ENCODE results near the gene RBM10. TPM values are rescaled to one million over a fixed set of nuclear protein-coding genes. Genes with fewer than 3 reads are reported as not detected.

RBM10 gene
- total RNA-seq, 2 donors from 2014 or later = 71.6 to 82.4 TPM

- H3K27me3 Mint-ChIP-seq (ENCODE audit: low read depth) = peaks cover 5% of the 10 kb centered on the region
- DNase-seq (no peak), ATAC-seq (replicated peaks in 1 of 2) (no peak)
- H3K4me1 Mint-ChIP-seq (ENCODE audit: low read depth) = peaks cover 52% of the 10 kb centered on the region
- no peaks in the 10 kb centered on the region for H3K9me3 Mint-ChIP-seq
- H3K36me3 Mint-ChIP-seq (ENCODE audit: insufficient read depth in 2 of 2) = peaks cover 7 to 11% of the 10 kb centered on the region in 2 donors
- no peak overlapping the region for H3K27ac Mint-ChIP-seq
- no peak overlapping the region for H3K4me3 Mint-ChIP-seq
Measured at GRCh38 chrX:47189906-47190305, 44.9 kb downstream of the RBM10 start.

GRCh38 chrX:47190445-47191269 lies 45.6 kb downstream of the RBM10 start:
- Mint-ChIP-seq H3K9me3 (no peaks in the 10 kb centered on the region), H3K27me3 (ENCODE audit: low read depth) (peaks cover 5% of the 10 kb centered on the region), H3K27ac (peak overlapping the region; percentile 87), H3K4me3 (peak overlapping the region; percentile 97 to 98), H3K36me3 (ENCODE audit: insufficient read depth in 2 of 2) (peaks cover 7 to 9% of the 10 kb centered on the region in 2 donors), H3K4me1 (ENCODE audit: low read depth) (peaks cover 60% of the 10 kb centered on the region)
- ATAC-seq (replicated peaks in 1 of 2) = peak; percentile 78 to 87
- DNase-seq = peak; percentile 84 to 90

GRCh38 chrX:47191331-47191730 lies 46.3 kb downstream of the RBM10 start:
- H3K4me1 Mint-ChIP-seq (ENCODE audit: low read depth) = peaks cover 67% of the 10 kb centered on the region
- peaks cover 8 to 12% of the 10 kb centered on the region in 2 donors for H3K36me3 Mint-ChIP-seq (ENCODE audit: insufficient read depth in 2 of 2)
- DNase-seq = peak; percentile 35 to 58
- no peaks in the 10 kb centered on the region for H3K9me3 Mint-ChIP-seq
- H3K27ac Mint-ChIP-seq = peak overlapping the region; percentile 87
- peak; percentile 7 to 11 for ATAC-seq (replicated peaks in 1 of 2)
- H3K27me3 Mint-ChIP-seq (ENCODE audit: low read depth) = peaks cover 5% of the 10 kb centered on the region
- H3K4me3 Mint-ChIP-seq = peak overlapping the region; percentile 97 to 98

- DNase-seq (no peak), ATAC-seq (replicated peaks in 1 of 2) (no peak)
- Mint-ChIP-seq H3K4me1 (ENCODE audit: low read depth) (peaks cover 72% of the 10 kb centered on the region), H3K36me3 (ENCODE audit: insufficient read depth in 2 of 2) (peaks cover 8 to 12% of the 10 kb centered on the region in 2 donors), H3K27me3 (ENCODE audit: low read depth) (peaks cover 5% of the 10 kb centered on the region), H3K27ac (no peak overlapping the region), H3K4me3 (peak overlapping the region; percentile 97 to 98), H3K9me3 (no peaks in the 10 kb centered on the region)
Measured at GRCh38 chrX:47191806-47192401, 46.9 kb downstream of the RBM10 start.

- peaks cover 69% of the 10 kb centered on the region for H3K4me1 Mint-ChIP-seq (ENCODE audit: low read depth)
- H3K27ac Mint-ChIP-seq = peak within 1 kb of the TSS; percentile 98
- peaks cover 9 to 12% of the 10 kb centered on the region in 2 donors for H3K36me3 Mint-ChIP-seq (ENCODE audit: insufficient read depth in 2 of 2)
- H3K9me3 Mint-ChIP-seq = no peaks in the 10 kb centered on the region
- DNase-seq = peak; percentile 89 to 97
- peak within 1 kb of the TSS; percentile 98 for H3K4me3 Mint-ChIP-seq
- ATAC-seq (replicated peaks in 1 of 2) = peak; percentile 72 to 82
- no peaks in the 10 kb centered on the region for H3K27me3 Mint-ChIP-seq (ENCODE audit: low read depth)
Measured at GRCh38 chrX:47193475-47194193, 48.6 kb downstream of the RBM10 start, which contains the start of gene UBA1. TSS of gene UBA1 (plus strand) at chrX:47193829. CDS start at chrX:47198803, 4,974 bp downstream.

- Mint-ChIP-seq H3K4me3 (peak overlapping the region; percentile 98), H3K27ac (peak overlapping the region; percentile 98), H3K9me3 (no peaks in the 10 kb centered on the region), H3K4me1 (ENCODE audit: low read depth) (peaks cover 62% of the 10 kb centered on the region), H3K36me3 (ENCODE audit: insufficient read depth in 2 of 2) (peaks cover 12 to 15% of the 10 kb centered on the region in 2 donors), H3K27me3 (ENCODE audit: low read depth) (no peaks in the 10 kb centered on the region)
- ATAC-seq (replicated peaks in 1 of 2) (no peak), DNase-seq (no peak)
Measured at GRCh38 chrX:47194194-47194787, 49.3 kb downstream of the RBM10 start.

- no peaks in the 10 kb centered on the region for H3K9me3 Mint-ChIP-seq
- DNase-seq (no peak), ATAC-seq (replicated peaks in 1 of 2) (no peak)
- H3K4me3 Mint-ChIP-seq = peak overlapping the region; percentile 98
- H3K4me1 Mint-ChIP-seq (ENCODE audit: low read depth) = peaks cover 50% of the 10 kb centered on the region
- H3K36me3 Mint-ChIP-seq (ENCODE audit: insufficient read depth in 2 of 2) = peaks cover 12 to 24% of the 10 kb centered on the region in 2 donors
- H3K27ac Mint-ChIP-seq = peak overlapping the region; percentile 98
- H3K27me3 Mint-ChIP-seq (ENCODE audit: low read depth) = no peaks in the 10 kb centered on the region
Measured at GRCh38 chrX:47196098-47196497, 51.1 kb downstream of the RBM10 start.

GRCh38 chrX:47197526-47197925 lies 52.5 kb downstream of the RBM10 start:
- DNase-seq = no peak
- Mint-ChIP-seq H3K4me3 (no peak overlapping the region), H3K36me3 (ENCODE audit: insufficient read depth in 2 of 2) (peaks cover 14 to 37% of the 10 kb centered on the region in 2 donors), H3K27me3 (ENCODE audit: low read depth) (no peaks in the 10 kb centered on the region), H3K9me3 (no peaks in the 10 kb centered on the region), H3K4me1 (ENCODE audit: low read depth) (peaks cover 52% of the 10 kb centered on the region), H3K27ac (peak overlapping the region; percentile 98)
- ATAC-seq (replicated peaks in 1 of 2) = no peak

- peaks cover 14 to 39% of the 10 kb centered on the region in 2 donors for H3K36me3 Mint-ChIP-seq (ENCODE audit: insufficient read depth in 2 of 2)
- ATAC-seq (replicated peaks in 1 of 2) (no peak), DNase-seq (no peak)
- peak overlapping the region; percentile 33 for H3K27ac Mint-ChIP-seq
- no peaks in the 10 kb centered on the region for H3K9me3 Mint-ChIP-seq
- no peak overlapping the region for H3K4me3 Mint-ChIP-seq
- H3K4me1 Mint-ChIP-seq (ENCODE audit: low read depth) = peaks cover 46% of the 10 kb centered on the region
- no peaks in the 10 kb centered on the region for H3K27me3 Mint-ChIP-seq (ENCODE audit: low read depth)
Measured at GRCh38 chrX:47198026-47198686, 53.1 kb downstream of the RBM10 start.

- Mint-ChIP-seq H3K4me1 (ENCODE audit: low read depth) (peaks cover 41% of the 10 kb centered on the region), H3K27ac (peak overlapping the region; percentile 33), H3K4me3 (no peak overlapping the region), H3K36me3 (ENCODE audit: insufficient read depth in 2 of 2) (peaks cover 12 to 40% of the 10 kb centered on the region in 2 donors), H3K9me3 (no peaks in the 10 kb centered on the region), H3K27me3 (ENCODE audit: low read depth) (no peaks in the 10 kb centered on the region)
- ATAC-seq (replicated peaks in 1 of 2) = no peak
- DNase-seq = no peak
Measured at GRCh38 chrX:47198687-47199080, 53.7 kb downstream of the RBM10 start.

GRCh38 chrX:47199286-47199685 lies 54.3 kb downstream of the RBM10 start:
- no peak for DNase-seq
- Mint-ChIP-seq H3K27ac (no peak overlapping the region), H3K27me3 (ENCODE audit: low read depth) (no peaks in the 10 kb centered on the region), H3K4me1 (ENCODE audit: low read depth) (peaks cover 39% of the 10 kb centered on the region), H3K36me3 (ENCODE audit: insufficient read depth in 2 of 2) (peaks cover 11 to 44% of the 10 kb centered on the region in 2 donors), H3K9me3 (no peaks in the 10 kb centered on the region), H3K4me3 (no peak overlapping the region)
- ATAC-seq (replicated peaks in 1 of 2) = no peak

GRCh38 chrX:47200385-47201150 lies 55.5 kb downstream of the RBM10 start:
- ATAC-seq (replicated peaks in 1 of 2) (no peak), DNase-seq (no peak)
- Mint-ChIP-seq H3K36me3 (ENCODE audit: insufficient read depth in 2 of 2) (peaks cover 9 to 48% of the 10 kb centered on the region in 2 donors), H3K4me3 (no peak overlapping the region), H3K27me3 (ENCODE audit: low read depth) (no peaks in the 10 kb centered on the region), H3K9me3 (no peaks in the 10 kb centered on the region), H3K27ac (no peak overlapping the region), H3K4me1 (ENCODE audit: low read depth) (peaks cover 33% of the 10 kb centered on the region)
